HepG2 (cell line): ENCODE measurements around the gene NOB1. TPM values are rescaled to one million over a fixed set of nuclear protein-coding genes. Genes with fewer than 3 reads are reported as not detected.

Experiments used
- ATAC-seq: fragments of 200-7000 bp; cut with Tn5 transposase; 3 replicates; pipeline ENCODE4 v1.9.1; 2020; ENCODE audit warnings: mild to moderate bottlenecking, moderate library complexity
- BruUV-seq: library from RNA; stranded (reverse); fragments of 400-500 nt; replicated peaks from 2 replicates; lab custom pipeline; 2021; lab: Mats Ljungman, UMichigan
- CTCF ChIA-PET: fragments of 300-600 bp; formaldehyde crosslinking; extraction: SDS; loops from one replicate; lab custom pipeline; 2021; ENCODE audit warnings: low total read pairs, inconsistent platforms, low intra/inter-chr PET ratio; lab: Yijun Ruan, JAX
- POLR2A ChIA-PET: fragments of 350-600 bp; sonication (Branson Sonifier 250); formaldehyde crosslinking; loops from one replicate; lab custom pipeline; 2020; ENCODE audit warnings: antibody characterized with exemption, inconsistent platforms; lab: Yijun Ruan, JAX
- DNase-seq: peaks from one replicate; pipeline ENCODE4 v3.0.0-alpha.2; 2015; ENCODE audit warnings: low spot score
- FAIRE-seq: peaks from 3 replicates; lab custom pipeline; 2011; peaks lifted over from hg19 to GRCh38; lab: Jason Lieb, UNC
- H2AFZ ChIP-seq: one replicate; pipeline ENCODE4 v1.6.1; 2011; ENCODE audit warnings: low read length, inconsistent platforms
- H3K27ac ChIP-seq: fragments of 300-600 bp; 3 replicates; pipeline ENCODE4 v1.8.0; 2011; ENCODE audit warnings: mixed run types, mild to moderate bottlenecking, mixed read lengths, low read length, inconsistent platforms; ENCODE audit not compliant: insufficient read depth; ENCODE audit errors: extremely low read length
- H3K27me3 ChIP-seq, 2 experiments: fragments of 200-600 bp in 1 of 2; 2 replicates in 1 of 2; 3 replicates in 1 of 2; pipeline versions ENCODE4 v1.6.0 to v1.8.0; 2011; ENCODE audit warnings: low read length in 2 of 2, mild to moderate bottlenecking in 2 of 2, moderate library complexity in 2 of 2, inconsistent platforms in 1 of 2; ENCODE audit not compliant: insufficient read depth in 2 of 2, control insufficient read depth in 1 of 2
- H3K36me3 ChIP-seq, 2 experiments: fragments of 200-600 bp in 1 of 2; replicated peaks in 1 of 2; 2 replicates in 1 of 2; 3 replicates in 1 of 2; pipeline versions ENCODE4 v1.5.1 to v1.8.0; 2011; ENCODE audit warnings: low read length in 2 of 2, inconsistent platforms in 1 of 2; ENCODE audit not compliant: insufficient read depth in 2 of 2, control insufficient read depth in 1 of 2
- H3K4me1 ChIP-seq: 2 replicates; pipeline ENCODE4 v1.5.1; 2012; ENCODE audit warnings: low read length, inconsistent platforms; ENCODE audit not compliant: insufficient read depth
- H3K4me2 ChIP-seq: 2 replicates; pipeline ENCODE4 v1.6.0; 2011; ENCODE audit warnings: low read depth, low read length, inconsistent platforms
- H3K4me3 ChIP-seq, 3 experiments: fragments of 200-600 bp in 1 of 3; sonication (generic), shearing (Covaris generic) in 1 of 3; replicated peaks in 1 of 3; 2 replicates each; pipeline ENCODE4 v1.5.1; 2011 to 2016; ENCODE audit warnings: low read length in 3 of 3, inconsistent platforms in 2 of 3, low read depth in 2 of 3, mild to moderate bottlenecking in 2 of 3, control low read depth in 1 of 3, mixed read lengths in 1 of 3; ENCODE audit not compliant: insufficient read depth in 1 of 3
- H3K79me2 ChIP-seq: one replicate; pipeline ENCODE4 v1.6.1; 2011; ENCODE audit warnings: low read length, inconsistent platforms; ENCODE audit not compliant: insufficient read depth
- H3K9ac ChIP-seq: 2 replicates; pipeline ENCODE4 v1.6.0; 2011; ENCODE audit warnings: mild to moderate bottlenecking, low read depth, low read length, inconsistent platforms; ENCODE audit not compliant: insufficient read depth
- H3K9me3 ChIP-seq: 2 replicates; pipeline ENCODE4 v1.5.1; 2012; ENCODE audit warnings: mild to moderate bottlenecking, low read length
- H4K20me1 ChIP-seq: 2 replicates; pipeline ENCODE4 v1.6.0; 2011; ENCODE audit warnings: inconsistent platforms, mild to moderate bottlenecking, low read length, moderate library complexity; ENCODE audit not compliant: insufficient read depth
- ASH2L ChIP-seq: fragments of 300-600, 200-600 bp; sonication (generic); IDR thresholded peaks from 2 replicates; pipeline ENCODE4 v1.7.0; 2017; ENCODE audit warnings: low read depth, mild to moderate bottlenecking, moderate library complexity, mixed read lengths, low read length; ENCODE audit not compliant: insufficient read length
- HNRNPK ChIP-seq: fragments of 200-400 bp; formaldehyde crosslinking; IDR thresholded peaks from 2 replicates; pipeline ENCODE4 v1.6.1; 2018; ENCODE audit warnings: low read length, low read depth, moderate library complexity, mild to moderate bottlenecking; ENCODE audit not compliant: poor library complexity, severe bottlenecking
- NAIF1 ChIP-seq: sonication (generic); formaldehyde crosslinking; IDR thresholded peaks from 2 replicates; pipeline ENCODE4 v1.5.0; 2020; ENCODE audit warnings: mild to moderate bottlenecking, missing genetic modification reagents, borderline replicate concordance
- NCOA2 ChIP-seq: sonication (generic); formaldehyde crosslinking; IDR thresholded peaks from 2 replicates; pipeline ENCODE4 v1.8.0; 2022; ENCODE audit warnings: inconsistent platforms
- PCBP1 ChIP-seq: fragments of 200-400 bp; formaldehyde crosslinking; IDR thresholded peaks from 2 replicates; pipeline ENCODE4 v1.6.1; 2017; ENCODE audit warnings: mild to moderate bottlenecking, low read depth, low read length, borderline replicate concordance
- RBM22 ChIP-seq: fragments of 200-400 bp; formaldehyde crosslinking; optimal IDR thresholded peaks from 2 replicates; pipeline ENCODE3; 2017; ENCODE audit warnings: mild to moderate bottlenecking, low read length, moderate library complexity
- U2AF1 ChIP-seq: fragments of 200-400 bp; formaldehyde crosslinking; optimal IDR thresholded peaks from 2 replicates; pipeline ENCODE3; 2017; ENCODE audit warnings: mild to moderate bottlenecking, low read depth, low read length
- ZBTB7B ChIP-seq: sonication (generic); formaldehyde crosslinking; IDR thresholded peaks from 2 replicates; pipeline ENCODE4 v1.4.0; 2020; ENCODE audit warnings: missing genetic modification reagents
- ZNF501 ChIP-seq: sonication (generic); formaldehyde crosslinking; IDR thresholded peaks from 2 replicates; pipeline ENCODE4 v1.5.1; 2020; ENCODE audit warnings: mild to moderate bottlenecking, moderate library complexity, missing genetic modification reagents
- ZNF703 ChIP-seq: sonication (generic); formaldehyde crosslinking; IDR thresholded peaks from 2 replicates; pipeline ENCODE4 v1.5.1; 2020; ENCODE audit warnings: missing genetic modification reagents, mild to moderate bottlenecking, moderate library complexity, borderline replicate concordance
- whole genome bisulfite sequencing: methylation state at CpG from one replicate; pipeline ENCODE4 v1.1.6; 2017; ENCODE audit warnings: low lambda C conversion rate; 5-methylcytosine and 5-hydroxymethylcytosine counted together
- in situ Hi-C: cut with HindIII; loops from 2 replicates; pipeline ENCODE4 v1.10.0; 2017; ENCODE audit warnings: low pct_unique_long_range_greater_than_20kb; ENCODE audit not compliant: extremely low pct_ligation_motif_present
- intact Hi-C: fragments of 100-400 bp; cut with micrococcal nuclease; formaldehyde crosslinking; loops from one replicate; pipeline ENCODE4 v1.10.0; 2022; ENCODE audit not compliant: unreplicated experiment
- polyA plus RNA-seq, 8 experiments: library from polyadenylated mRNA; depleted of rRNA in 3 of 8; stranded (reverse) in 7 of 8; unstranded in 1 of 8; fragments of >200 nt; fragmentation: Illumina TruSeq in 4 of 8; extraction: Trizol in 4 of 8; gene quantifications; 2 replicates each; pipeline versions ENCODE4 v1.2.1 to v1.2.3, GENCODE V29; 2011 to 2016; ENCODE audit warnings: low read depth in 4 of 8, missing spikeins in 1 of 8, mixed read lengths in 1 of 8; ENCODE audit not compliant: insufficient read depth in 1 of 8
- total RNA-seq, 5 experiments: library from RNA; depleted of rRNA; stranded (reverse); fragments of >200 nt; fragmentation: Illumina TruSeq; extraction: Trizol; gene quantifications; 2 replicates each; pipeline ENCODE4 v1.2.3, GENCODE V29; 2016; ENCODE audit warnings: low read depth in 1 of 5

NOB1 gene
- total and polyA plus RNA-seq, 2 of the 13 experiments (the other 11 are each of a cell fraction or from before 2014, with no cell fraction given) = 47.1 to 162 TPM

DNA sequence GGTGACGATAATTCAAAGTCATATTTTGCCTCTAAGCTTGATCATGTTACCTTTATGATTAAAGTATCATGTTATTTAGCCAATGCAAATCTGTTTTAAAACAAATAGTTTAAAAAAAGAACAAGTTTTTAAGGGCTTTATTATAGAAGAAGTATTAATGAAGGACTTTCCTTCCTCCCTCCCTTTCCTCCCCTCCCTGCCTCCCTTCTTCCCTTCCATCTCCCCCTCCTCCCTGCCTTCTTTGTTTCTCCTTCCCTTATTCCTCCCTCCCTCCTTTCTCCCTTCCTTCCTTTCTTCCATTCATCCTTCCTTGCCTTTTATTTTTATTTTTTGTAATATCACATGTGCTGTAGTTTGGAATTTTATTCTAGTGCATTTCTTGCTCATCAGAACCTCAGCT, 54.8 kb downstream of the NOB1 start:
- POLR2A ChIA-PET = interaction anchor here (1.0 kb wide), 1 partner anchor 55 kb away, joined by 3 read pairs; the partner anchor contains the start of gene NOB1
- H2AFZ ChIP-seq = no peak overlapping the region
- DNase-seq (no peak), ATAC-seq (no peak), FAIRE-seq (no peak)
- H3K27ac ChIP-seq = no peak overlapping the region
- no peaks in the 10 kb centered on the region for H3K9me3 ChIP-seq
- WGBS = 98% methylated on average over 1 of the region's 1 CpG
- BruUV-seq = TSS peak; percentile 16
- no peaks in the 10 kb centered on the region for H4K20me1 ChIP-seq
- TF ChIP-seq NAIF1 (CRISPR knock-in tag) (no peak), PCBP1 (0 out of 2 replicates have a peak, but pooled peaks have one; percentile 53), NCOA2 (CRISPR knock-in tag) (no peak), HNRNPK (peak; percentile 78)
- CTCF ChIA-PET = no interaction called here
- no peaks in the 10 kb centered on the region for H3K27me3 ChIP-seq
- H3K9ac ChIP-seq = no peak overlapping the region
- no peaks in the 10 kb centered on the region for H3K79me2 ChIP-seq
- H3K4me2 ChIP-seq = no peak overlapping the region
- intact Hi-C loops (no loop called here), in situ Hi-C loops (no loop called here)
- no peaks in the 10 kb centered on the region for H3K4me1 ChIP-seq
- H3K4me3 ChIP-seq = no peak overlapping the region
- H3K36me3 ChIP-seq = peaks cover 9 to 70% of the 10 kb centered on the region in 2 experiments; a peak in 4 of 5 replicates

- in situ Hi-C loops = no loop called here
- H3K36me3 ChIP-seq = peaks cover 17 to 80% of the 10 kb centered on the region in 2 experiments
- ChIA-PET CTCF (no interaction called here), POLR2A (no interaction called here)
- H4K20me1 ChIP-seq = no peaks in the 10 kb centered on the region
- no peak overlapping the region for H3K27ac ChIP-seq
- intact Hi-C loops = no loop called here
- ATAC-seq (no peak), FAIRE-seq (no peak), DNase-seq (no peak)
- no peaks in the 10 kb centered on the region for H3K9me3 ChIP-seq
- no peak overlapping the region for H3K4me2 ChIP-seq
- H2AFZ ChIP-seq = no peak overlapping the region
- 97% methylated on average over 3 of the region's 3 CpGs for WGBS
- BruUV-seq = no TSS peak
- no peak overlapping the region for H3K4me3 ChIP-seq
- TF ChIP-seq U2AF1 = no peak
- TF ChIP-seq ZNF501 (CRISPR knock-in tag) = no peak
- no peak for TF ChIP-seq ZNF703
- no peak for TF ChIP-seq ASH2L
- TF ChIP-seq ZBTB7B (CRISPR knock-in tag) = no peak
- peak; percentile 57 for TF ChIP-seq RBM22
- no peak overlapping the region for H3K9ac ChIP-seq
- no peaks in the 10 kb centered on the region for H3K4me1 ChIP-seq
- H3K79me2 ChIP-seq = no peaks in the 10 kb centered on the region
- H3K27me3 ChIP-seq = no peaks in the 10 kb centered on the region
Observed at GRCh38 chr16:69698404-69698803, 56.3 kb downstream of the NOB1 start.
